ENCODE measurements around the gene PLCG2. TPM values are rescaled to one million over a fixed set of nuclear protein-coding genes. Genes with fewer than 3 reads are reported as not detected.

The PLCG2 gene
- total and polyA plus RNA-seq, 2 of the 8 experiments (the other 6 are each of a cell fraction or from before 2014, with no cell fraction given), result 6.1 to 6.9 TPM

- Histone ChIP-seq H4K5ac (ENCODE audit: insufficient read length, low read depth, low read length) (no peak overlapping the region), H3K27ac (ENCODE audit: low read depth, low read length) (no peak overlapping the region), H2AFZ (ENCODE audit: low read length) (no peak overlapping the region), H3K4me3 (ENCODE audit: extremely low read depth in 1 of 4, insufficient read depth in 2 of 4, low read depth in 3 of 4, low read length in 4 of 4) (no peak overlapping the region), H3K4me1 (replicated peaks in 1 of 4; ENCODE audit: control insufficient read depth in 3 of 4, insufficient read depth in 4 of 4, low read length in 3 of 4) (no peaks in the 10 kb centered on the region), H3K56ac (replicated peaks; ENCODE audit: insufficient read length, low read depth, low read length) (no peak overlapping the region), H3K27me3 (replicated peaks in 1 of 4; ENCODE audit: control insufficient read depth in 3 of 4, extremely low read depth in 1 of 4, insufficient read depth in 3 of 4, low read length in 3 of 4) (no peaks in the 10 kb centered on the region), H2BK20ac (ENCODE audit: low read length) (no peak overlapping the region), H3K23me2 (ENCODE audit: low read depth, low read length) (no peaks in the 10 kb centered on the region), H3K79me2 (ENCODE audit: control insufficient read depth in 1 of 2, insufficient read depth in 2 of 2, low read length in 2 of 2) (no peaks in the 10 kb centered on the region), H2BK5ac (ENCODE audit: low read depth, low read length) (no peak overlapping the region), H2BK12ac (ENCODE audit: low read depth, low read length) (no peak overlapping the region), H4K8ac (ENCODE audit: extremely low read depth, insufficient read depth, low read length) (no peak overlapping the region), H4K91ac (replicated peaks; ENCODE audit: insufficient read length, low read length) (no peak overlapping the region), H3K14ac (ENCODE audit: insufficient read length) (no peak overlapping the region), H2BK120ac (replicated peaks; ENCODE audit: low read depth, low read length) (no peak overlapping the region), H3K4ac (replicated peaks; ENCODE audit: insufficient read length, low read depth, low read length) (no peak overlapping the region), H3K9me3 (ENCODE audit: insufficient read depth in 2 of 2, low read depth in 1 of 2, low read length in 1 of 2) (no peaks in the 10 kb centered on the region), H3K36me3 (ENCODE audit: control insufficient read depth in 2 of 4, insufficient read depth in 4 of 4, low read length in 3 of 4) (no peaks in the 10 kb centered on the region), H4K20me1 (replicated peaks in 1 of 2; ENCODE audit: control insufficient read depth in 1 of 2, insufficient read depth in 2 of 2, low read length in 2 of 2) (no peaks in the 10 kb centered on the region), H3K18ac (ENCODE audit: extremely low read depth, low read length) (no peak overlapping the region), H2AK5ac (ENCODE audit: low read depth, low read length) (no peak overlapping the region), H2BK15ac (ENCODE audit: low read length) (no peak overlapping the region), H3K9ac (replicated peaks in 1 of 4; ENCODE audit: extremely low read depth in 1 of 4, low read depth in 3 of 4, low read length in 3 of 4) (no peak overlapping the region), H3K4me2 (ENCODE audit: insufficient read depth in 1 of 2, low read depth in 2 of 2, low read length in 2 of 2) (no peak overlapping the region), H3K79me1 (ENCODE audit: low read depth, low read length) (no peaks in the 10 kb centered on the region), H3K23ac (ENCODE audit: insufficient read length) (no peak overlapping the region)
- CTCF ChIA-PET (ENCODE audit: partially characterized antibody), result interaction anchor here (0.7 to 2.7 kb wide), 16 partner anchors 8 to 362 kb away, joined by 3 to 13 read pairs (median 4); no protein-coding TSS in a partner anchor
- DNase-seq (ENCODE audit: low read depth in 1 of 2, low spot score in 2 of 2) (no peak), FAIRE-seq (peak; percentile 45)
- POLR2A ChIA-PET (ENCODE audit: partially characterized antibody), result interaction anchor here (1.2 kb wide), 1 partner anchor 9 kb away, joined by 5 read pairs; no protein-coding TSS in a partner anchor
- TF ChIP-seq, protein P1, sequence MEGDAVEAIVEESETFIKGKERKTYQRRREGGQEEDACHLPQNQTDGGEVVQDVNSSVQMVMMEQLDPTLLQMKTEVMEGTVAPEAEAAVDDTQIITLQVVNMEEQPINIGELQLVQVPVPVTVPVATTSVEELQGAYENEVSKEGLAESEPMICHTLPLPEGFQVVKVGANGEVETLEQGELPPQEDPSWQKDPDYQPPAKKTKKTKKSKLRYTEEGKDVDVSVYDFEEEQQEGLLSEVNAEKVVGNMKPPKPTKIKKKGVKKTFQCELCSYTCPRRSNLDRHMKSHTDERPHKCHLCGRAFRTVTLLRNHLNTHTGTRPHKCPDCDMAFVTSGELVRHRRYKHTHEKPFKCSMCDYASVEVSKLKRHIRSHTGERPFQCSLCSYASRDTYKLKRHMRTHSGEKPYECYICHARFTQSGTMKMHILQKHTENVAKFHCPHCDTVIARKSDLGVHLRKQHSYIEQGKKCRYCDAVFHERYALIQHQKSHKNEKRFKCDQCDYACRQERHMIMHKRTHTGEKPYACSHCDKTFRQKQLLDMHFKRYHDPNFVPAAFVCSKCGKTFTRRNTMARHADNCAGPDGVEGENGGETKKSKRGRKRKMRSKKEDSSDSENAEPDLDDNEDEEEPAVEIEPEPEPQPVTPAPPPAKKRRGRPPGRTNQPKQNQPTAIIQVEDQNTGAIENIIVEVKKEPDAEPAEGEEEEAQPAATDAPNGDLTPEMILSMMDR (IDR thresholded peaks at IDR 0.05; ENCODE audit: control extremely low read depth in 1 of 3, insufficient read depth in 1 of 3, low read depth in 1 of 3, low read length in 3 of 3), result no peak
- no peak for TF ChIP-seq USF2 (IDR thresholded peaks at IDR 0.05; ENCODE audit: low read length)
- TF ChIP-seq HDAC6 (IDR thresholded peaks at IDR 0.05; ENCODE audit: low read depth, low read length), result no peak
- no peak for TF ChIP-seq YY1 (IDR thresholded peaks at IDR 0.05; ENCODE audit: low read depth, low read length)
- no peak for TF ChIP-seq SAP30 (IDR thresholded peaks at IDR 0.05; ENCODE audit: insufficient read depth, insufficient replicate concordance, low read length)
- 88% methylated on average over 11 of the region's 11 CpGs; no CpG with 5 or more reads in 1 of the 2 experiments for WGBS, 2 experiments (ENCODE audit: extremely low coverage in 1 of 2, insufficient coverage in 1 of 2, insufficient read length in 1 of 2, insufficient replicate concordance in 2 of 2, low coverage in 1 of 2, low lambda C conversion rate in 2 of 2, missing lambda C conversion rate in 1 of 2)
These were observed 13.8 kb upstream of the PLCG2 start for GRCh38 chr16:81765111-81765919.
